A549 (cell line): Measurements from ENCODE around the gene GPR25.

ENCODE experiments used
- CEBPB ChIP-seq, 2 experiments: fragments of >200 bp in 1 of 2; sonication (Bioruptor Twin) in 1 of 2; formaldehyde crosslinking in 1 of 2; IDR thresholded peaks; 2 replicates each; pipeline ENCODE4 v1.6.1; 2012 to 2016
- CTCF ChIP-seq: fragments of >200 bp; sonication (Bioruptor Twin); formaldehyde crosslinking; IDR thresholded peaks from 3 replicates; pipeline ENCODE4 v1.5.1; 2016
- EP300 ChIP-seq, 2 experiments: fragments of >200 bp; sonication (Bioruptor Twin); formaldehyde crosslinking; IDR thresholded peaks; 2 replicates in 1 of 2; 3 replicates in 1 of 2; pipeline ENCODE4 v1.6.1; 2016 to 2017
- RNF2 ChIP-seq: fragments of 200-600 bp; sonication (generic); IDR thresholded peaks from 2 replicates; pipeline ENCODE4 v1.6.1; 2016; ENCODE audit warnings: low read depth, mild to moderate bottlenecking, antibody characterized with exemption, moderate library complexity, borderline replicate concordance

- no peak for TF ChIP-seq EP300 (IDR thresholded peaks at IDR 0.05)
- TF ChIP-seq CTCF = no peak
- no peak for TF ChIP-seq CEBPB (IDR thresholded peaks at IDR 0.05)
- TF ChIP-seq RNF2 = no peak
Measured at GRCh38 chr1:200861937-200862647, 10.7 kb upstream of the GPR25 start.
